ENCODE results near the gene VAC14.
"Not testable (repeated sequence)": the region's sequence is repeated elsewhere in the genome, so short reads cannot be mapped to it uniquely, and the experiment has no call there.

Gene VAC14

GRCh38 chr16:70744366-70744765 is 56.6 kb downstream of the VAC14 start:
- H3K36me3 ChIP-seq (ENCODE audit: insufficient read depth, low read length), result peaks cover 19% of the 10 kb centered on the region
- no peak overlapping the region for H2AFZ ChIP-seq (ENCODE audit: low read length, unreplicated experiment)
- no peak overlapping the region for H3K27ac ChIP-seq (ENCODE audit: low read depth, low read length)
- H3K27me3 ChIP-seq (ENCODE audit: insufficient read depth, low read length), result no peaks in the 10 kb centered on the region
- H3K4me3 ChIP-seq (ENCODE audit: low read depth, low read length), result no peak overlapping the region
- peaks cover 51% of the 10 kb centered on the region for H3K4me1 ChIP-seq (ENCODE audit: control insufficient read depth, insufficient read depth, low read length, unreplicated experiment)
- H3K79me2 ChIP-seq (ENCODE audit: control insufficient read depth, insufficient read depth, low read length, unreplicated experiment), result no peaks in the 10 kb centered on the region

- Histone ChIP-seq H3K27ac (ENCODE audit: low read depth, low read length) (no peak overlapping the region), H3K79me2 (ENCODE audit: control insufficient read depth, insufficient read depth, low read length, unreplicated experiment) (no peaks in the 10 kb centered on the region), H3K4me1 (ENCODE audit: control insufficient read depth, insufficient read depth, low read length, unreplicated experiment) (peaks cover 48% of the 10 kb centered on the region), H3K4me3 (ENCODE audit: low read depth, low read length) (no peak overlapping the region), H2AFZ (ENCODE audit: low read length, unreplicated experiment) (no peak overlapping the region), H3K27me3 (ENCODE audit: insufficient read depth, low read length) (no peaks in the 10 kb centered on the region), H3K36me3 (ENCODE audit: insufficient read depth, low read length) (peaks cover 19% of the 10 kb centered on the region)
Measured at GRCh38 chr16:70743791-70744190, 57.2 kb downstream of the VAC14 start.

- not testable (repeated sequence) for H2AFZ ChIP-seq (ENCODE audit: low read length, unreplicated experiment)
- H3K36me3 ChIP-seq (ENCODE audit: insufficient read depth, low read length), result peaks cover 19% of the 10 kb centered on the region
- H3K4me1 ChIP-seq (ENCODE audit: control insufficient read depth, insufficient read depth, low read length, unreplicated experiment), result peaks cover 46% of the 10 kb centered on the region
Measured at GRCh38 chr16:70742967-70743366, 58.0 kb downstream of the VAC14 start.

GRCh38 chr16:70741783-70742125 is 59.2 kb downstream of the VAC14 start:
- Histone ChIP-seq H3K4me3 (ENCODE audit: low read depth, low read length) (no peak overlapping the region), H3K27me3 (ENCODE audit: insufficient read depth, low read length) (no peaks in the 10 kb centered on the region), H3K79me2 (ENCODE audit: control insufficient read depth, insufficient read depth, low read length, unreplicated experiment) (no peaks in the 10 kb centered on the region), H3K4me1 (ENCODE audit: control insufficient read depth, insufficient read depth, low read length, unreplicated experiment) (peaks cover 40% of the 10 kb centered on the region), H3K27ac (ENCODE audit: low read depth, low read length) (no peak overlapping the region), H2AFZ (ENCODE audit: low read length, unreplicated experiment) (no peak overlapping the region), H3K36me3 (ENCODE audit: insufficient read depth, low read length) (peaks cover 19% of the 10 kb centered on the region)

More at GRCh38 chr16:70742967-70743366, 58.0 kb downstream of the VAC14 start:
- H3K79me2 ChIP-seq (ENCODE audit: control insufficient read depth, insufficient read depth, low read length, unreplicated experiment); H3K27me3 ChIP-seq (ENCODE audit: insufficient read depth, low read length); H3K4me3 ChIP-seq (ENCODE audit: low read depth, low read length); H3K27ac ChIP-seq (ENCODE audit: low read depth, low read length): not testable (repeated sequence)

- no peak overlapping the region for H3K4me3 ChIP-seq (ENCODE audit: low read depth, low read length)
- no peaks in the 10 kb centered on the region for H3K79me2 ChIP-seq (ENCODE audit: control insufficient read depth, insufficient read depth, low read length, unreplicated experiment)
- H3K4me1 ChIP-seq (ENCODE audit: control insufficient read depth, insufficient read depth, low read length, unreplicated experiment), result peaks cover 34% of the 10 kb centered on the region
- no peak overlapping the region; the same call in 1 of the 2 replicates for H3K27ac ChIP-seq (ENCODE audit: low read depth, low read length)
- H2AFZ ChIP-seq (ENCODE audit: low read length, unreplicated experiment), result no peak overlapping the region
- H3K36me3 ChIP-seq (ENCODE audit: insufficient read depth, low read length), result peaks cover 19% of the 10 kb centered on the region
- no peaks in the 10 kb centered on the region for H3K27me3 ChIP-seq (ENCODE audit: insufficient read depth, low read length)
Measured at GRCh38 chr16:70740914-70741782, 59.8 kb downstream of the VAC14 start.

- Histone ChIP-seq H3K4me3 (ENCODE audit: low read depth, low read length) (no peak overlapping the region), H3K27me3 (ENCODE audit: insufficient read depth, low read length) (no peaks in the 10 kb centered on the region), H3K27ac (ENCODE audit: low read depth, low read length) (no peak overlapping the region; the same call in 1 of the 2 replicates), H2AFZ (ENCODE audit: low read length, unreplicated experiment) (no peak overlapping the region), H3K4me1 (ENCODE audit: control insufficient read depth, insufficient read depth, low read length, unreplicated experiment) (peaks cover 30% of the 10 kb centered on the region), H3K36me3 (ENCODE audit: insufficient read depth, low read length) (peaks cover 19% of the 10 kb centered on the region), H3K79me2 (ENCODE audit: control insufficient read depth, insufficient read depth, low read length, unreplicated experiment) (no peaks in the 10 kb centered on the region)
Measured at GRCh38 chr16:70740174-70740913, 60.6 kb downstream of the VAC14 start.

GRCh38 chr16:70739389-70739788 is 61.6 kb downstream of the VAC14 start:
- H3K27ac ChIP-seq (ENCODE audit: low read depth, low read length), result no peak overlapping the region
- H3K4me1 ChIP-seq (ENCODE audit: control insufficient read depth, insufficient read depth, low read length, unreplicated experiment), result peaks cover 26% of the 10 kb centered on the region
- H3K4me3 ChIP-seq (ENCODE audit: low read depth, low read length), result no peak overlapping the region
- no peak overlapping the region for H2AFZ ChIP-seq (ENCODE audit: low read length, unreplicated experiment)
- H3K27me3 ChIP-seq (ENCODE audit: insufficient read depth, low read length), result no peaks in the 10 kb centered on the region
- H3K36me3 ChIP-seq (ENCODE audit: insufficient read depth, low read length), result peaks cover 19% of the 10 kb centered on the region
- no peaks in the 10 kb centered on the region for H3K79me2 ChIP-seq (ENCODE audit: control insufficient read depth, insufficient read depth, low read length, unreplicated experiment)

- Histone ChIP-seq H3K79me2 (ENCODE audit: control insufficient read depth, insufficient read depth, low read length, unreplicated experiment) (no peaks in the 10 kb centered on the region), H3K36me3 (ENCODE audit: insufficient read depth, low read length) (peaks cover 10% of the 10 kb centered on the region), H3K4me1 (ENCODE audit: control insufficient read depth, insufficient read depth, low read length, unreplicated experiment) (peaks cover 26% of the 10 kb centered on the region), H3K27me3 (ENCODE audit: insufficient read depth, low read length) (no peaks in the 10 kb centered on the region), H3K27ac (ENCODE audit: low read depth, low read length) (peak overlapping the region; percentile 45; the same call in 1 of the 2 replicates), H3K4me3 (ENCODE audit: low read depth, low read length) (no peak overlapping the region), H2AFZ (ENCODE audit: low read length, unreplicated experiment) (no peak overlapping the region)
Measured at GRCh38 chr16:70738083-70738977, 62.6 kb downstream of the VAC14 start.

- H3K27me3 ChIP-seq (ENCODE audit: insufficient read depth, low read length), result no peaks in the 10 kb centered on the region
- no peak overlapping the region for H3K4me3 ChIP-seq (ENCODE audit: low read depth, low read length)
- H3K27ac ChIP-seq (ENCODE audit: low read depth, low read length), result peak overlapping the region; percentile 45; the same call in 1 of the 2 replicates
- H3K4me1 ChIP-seq (ENCODE audit: control insufficient read depth, insufficient read depth, low read length, unreplicated experiment), result peaks cover 26% of the 10 kb centered on the region
- no peaks in the 10 kb centered on the region for H3K79me2 ChIP-seq (ENCODE audit: control insufficient read depth, insufficient read depth, low read length, unreplicated experiment)
- H2AFZ ChIP-seq (ENCODE audit: low read length, unreplicated experiment), result no peak overlapping the region
- peaks cover 2% of the 10 kb centered on the region; the same call in 1 of the 2 replicates for H3K36me3 ChIP-seq (ENCODE audit: insufficient read depth, low read length)
Measured at GRCh38 chr16:70737377-70738082, 63.4 kb downstream of the VAC14 start.
